ENCODE data around the gene TMPRSS11F. TPM values are rescaled to one million over a fixed set of nuclear protein-coding genes. Genes with fewer than 3 reads are reported as not detected.

TMPRSS11F gene
- total and polyA plus RNA-seq, 2 of the 4 experiments (the other 2 are of a cell fraction) = not detected

DNA sequence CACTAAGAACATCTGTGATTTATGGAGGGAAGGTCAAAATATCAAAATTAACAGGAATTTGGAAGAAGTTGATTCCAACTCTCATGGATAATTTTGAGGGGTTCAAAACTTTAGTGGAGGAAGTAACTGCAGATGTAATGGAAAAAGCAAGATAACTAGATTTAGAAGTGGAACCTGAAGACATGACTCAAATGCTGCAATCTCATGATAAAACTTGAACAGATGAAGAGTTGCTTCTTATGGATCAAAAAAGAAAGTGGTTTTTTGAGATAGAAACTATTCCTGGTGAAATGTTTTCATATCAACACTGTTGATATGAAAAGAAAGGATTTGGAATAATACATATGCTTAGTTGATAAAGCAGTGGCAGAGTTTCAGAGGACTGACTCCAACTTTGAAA, 9.7 kb downstream of the TMPRSS11F start:
- in situ Hi-C loops (cut with MboI; ENCODE audit: low sequenced_read_pairs) = no loop called here
- H3K79me1 ChIP-seq (ENCODE audit: low read depth in 1 of 2, low read length in 2 of 2) = no peaks in the 10 kb centered on the region
- no peak overlapping the region for H2BK20ac ChIP-seq (ENCODE audit: low read depth, low read length)
- no peak overlapping the region for H3K56ac ChIP-seq (ENCODE audit: extremely low read depth, insufficient read depth, low read length)
- no peak overlapping the region for H2AK5ac ChIP-seq (ENCODE audit: low read depth, low read length)
- CTCF ChIA-PET = no interaction called here
- H3K27me3 ChIP-seq (ENCODE audit: control insufficient read depth, insufficient read depth, low read length) = no peaks in the 10 kb centered on the region
- no peak overlapping the region for H4K91ac ChIP-seq (ENCODE audit: insufficient read depth, low read depth, low read length)
- no peaks in the 10 kb centered on the region for H3K4me1 ChIP-seq (ENCODE audit: control insufficient read depth, insufficient read depth, low read length)
- no TSS peak for BruUV-seq (replicated peaks)
- no peak overlapping the region for H4K5ac ChIP-seq (ENCODE audit: low read depth, low read length)
- no peaks in the 10 kb centered on the region for H3K9me1 ChIP-seq (ENCODE audit: insufficient read depth, low read length)
- no peak overlapping the region for H3K23ac ChIP-seq (ENCODE audit: low read depth, low read length)
- POLR2A ChIA-PET (ENCODE audit: unreplicated experiment) = no interaction called here
- H2AFZ ChIP-seq (replicated peaks; ENCODE audit: low read length, poor library complexity) = no peak overlapping the region
- no peak overlapping the region for H3K9ac ChIP-seq (ENCODE audit: low read depth, low read length)
- no peak overlapping the region for H2BK120ac ChIP-seq (ENCODE audit: low read depth, low read length)
- no peak overlapping the region for H2BK5ac ChIP-seq (ENCODE audit: low read depth, low read length, poor library complexity, severe bottlenecking)
- ATAC-seq (ENCODE audit: low read depth) (no peak), DNase-seq (no peak)
- H3K27ac ChIP-seq (ENCODE audit: insufficient read depth, low read length) = no peak overlapping the region
- dilution Hi-C loops (cut with HindIII; ENCODE audit: low sequenced_read_pairs, unreplicated experiment) = no loop called here
- H2AK9ac ChIP-seq (replicated peaks; ENCODE audit: low read depth, low read length, poor library complexity) = no peak overlapping the region
- intact Hi-C loops (cut with micrococcal nuclease) = no loop called here
- H4K20me1 ChIP-seq (ENCODE audit: insufficient read depth, low read length) = no peaks in the 10 kb centered on the region
- H3K4ac ChIP-seq (ENCODE audit: low read depth, low read length) = no peak overlapping the region
- no peak overlapping the region for H3K18ac ChIP-seq (ENCODE audit: low read depth, low read length)
- H3K9me3 ChIP-seq (ENCODE audit: control insufficient read depth, insufficient read depth, low read length) = no peaks in the 10 kb centered on the region
- H3K4me3 ChIP-seq (ENCODE audit: insufficient read depth, low read depth, low read length) = no peak overlapping the region
- no peak for TF ChIP-seq BHLHE40 (IDR thresholded peaks at IDR 0.05; ENCODE audit: low read depth, low read length)
- TF ChIP-seq CHD1 (IDR thresholded peaks at IDR 0.05; ENCODE audit: low read depth, low read length) = no peak
- no peak for TF ChIP-seq SMC3 (IDR thresholded peaks at IDR 0.05; ENCODE audit: low read depth, low read length)
- no peak for TF ChIP-seq FOS (IDR thresholded peaks at IDR 0.05; ENCODE audit: low read depth, low read length)
- TF ChIP-seq, protein P1, sequence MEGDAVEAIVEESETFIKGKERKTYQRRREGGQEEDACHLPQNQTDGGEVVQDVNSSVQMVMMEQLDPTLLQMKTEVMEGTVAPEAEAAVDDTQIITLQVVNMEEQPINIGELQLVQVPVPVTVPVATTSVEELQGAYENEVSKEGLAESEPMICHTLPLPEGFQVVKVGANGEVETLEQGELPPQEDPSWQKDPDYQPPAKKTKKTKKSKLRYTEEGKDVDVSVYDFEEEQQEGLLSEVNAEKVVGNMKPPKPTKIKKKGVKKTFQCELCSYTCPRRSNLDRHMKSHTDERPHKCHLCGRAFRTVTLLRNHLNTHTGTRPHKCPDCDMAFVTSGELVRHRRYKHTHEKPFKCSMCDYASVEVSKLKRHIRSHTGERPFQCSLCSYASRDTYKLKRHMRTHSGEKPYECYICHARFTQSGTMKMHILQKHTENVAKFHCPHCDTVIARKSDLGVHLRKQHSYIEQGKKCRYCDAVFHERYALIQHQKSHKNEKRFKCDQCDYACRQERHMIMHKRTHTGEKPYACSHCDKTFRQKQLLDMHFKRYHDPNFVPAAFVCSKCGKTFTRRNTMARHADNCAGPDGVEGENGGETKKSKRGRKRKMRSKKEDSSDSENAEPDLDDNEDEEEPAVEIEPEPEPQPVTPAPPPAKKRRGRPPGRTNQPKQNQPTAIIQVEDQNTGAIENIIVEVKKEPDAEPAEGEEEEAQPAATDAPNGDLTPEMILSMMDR (conservative IDR thresholded peaks at IDR 0.05; ENCODE audit: low read depth, low read length) = no peak
- TF ChIP-seq CEBPB (IDR thresholded peaks at IDR 0.05; ENCODE audit: low read depth, low read length) = no peak
- TF ChIP-seq, protein P2, sequence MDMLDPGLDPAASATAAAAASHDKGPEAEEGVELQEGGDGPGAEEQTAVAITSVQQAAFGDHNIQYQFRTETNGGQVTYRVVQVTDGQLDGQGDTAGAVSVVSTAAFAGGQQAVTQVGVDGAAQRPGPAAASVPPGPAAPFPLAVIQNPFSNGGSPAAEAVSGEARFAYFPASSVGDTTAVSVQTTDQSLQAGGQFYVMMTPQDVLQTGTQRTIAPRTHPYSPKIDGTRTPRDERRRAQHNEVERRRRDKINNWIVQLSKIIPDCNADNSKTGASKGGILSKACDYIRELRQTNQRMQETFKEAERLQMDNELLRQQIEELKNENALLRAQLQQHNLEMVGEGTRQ (IDR thresholded peaks at IDR 0.05; ENCODE audit: low read depth, low read length) = no peak
- TF ChIP-seq MAZ (IDR thresholded peaks at IDR 0.05; ENCODE audit: borderline replicate concordance, low read depth, low read length) = no peak
- TF ChIP-seq MXI1 (IDR thresholded peaks at IDR 0.05; ENCODE audit: borderline replicate concordance, low read depth, low read length) = no peak
- TF ChIP-seq NFE2L2 (IDR thresholded peaks at IDR 0.05; ENCODE audit: low read depth, low read length) = no peak
- TF ChIP-seq POLR2A (IDR thresholded peaks at IDR 0.05; ENCODE audit: low read depth, low read length) = no peak
- no peak for TF ChIP-seq RCOR1 (IDR thresholded peaks at IDR 0.05; ENCODE audit: insufficient replicate concordance, low read length)
- H3K4me2 ChIP-seq (ENCODE audit: low read depth, low read length) = no peak overlapping the region
- H3K14ac ChIP-seq (replicated peaks; ENCODE audit: low read depth, low read length) = no peak overlapping the region
- H4K8ac ChIP-seq (ENCODE audit: low read depth in 2 of 2, low read length in 2 of 2) = no peak overlapping the region
- H3K36me3 ChIP-seq (ENCODE audit: control insufficient read depth, insufficient read depth, low read length) = no peaks in the 10 kb centered on the region
- no peak overlapping the region for H2BK15ac ChIP-seq (ENCODE audit: low read depth, low read length)

Data from IMR-90 (cell line).